T-helper 1 cell (primary cell): ENCODE results near the gene FAM13A.
A peak's percentile ranks its signal among the peaks of the same experiment; 100 is the strongest.

Experiments used
- DNase-seq, 5 donors: peaks; one replicate each; pipeline ENCODE4 v3.0.0-alpha.2; 2012 to 2020

Gene FAM13A

GRCh38 chr4:88702782-88703181 lies 354.2 kb downstream of the FAM13A start:
- no peak for DNase-seq

- no peak for DNase-seq
These were observed 358.5 kb downstream of the FAM13A start for GRCh38 chr4:88698519-88698918.

GRCh38 chr4:88697588-88698329 lies 359.2 kb downstream of the FAM13A start, which contains the start of gene NAP1L5:
Gene NAP1L5, minus strand, starts transcription at chr4:88697829. Its CDS starts 75 bp downstream, at chr4:88697754.
- peak; percentile 48 to 85 (median 63) for DNase-seq

GRCh38 chr4:88697141-88697540 lies 359.8 kb downstream of the FAM13A start:
- DNase-seq, result peak in 3 of 5 donors; percentile 11 to 13 (median 12)

- DNase-seq, result no peak
These were observed 360.4 kb downstream of the FAM13A start for GRCh38 chr4:88696630-88697029.

GRCh38 chr4:88693792-88694191 lies 363.2 kb downstream of the FAM13A start:
- DNase-seq, result no peak

- DNase-seq, result no peak
These were observed 366.6 kb downstream of the FAM13A start for GRCh38 chr4:88690355-88690754.

- no peak for DNase-seq
These were observed 375.8 kb downstream of the FAM13A start for GRCh38 chr4:88681209-88681608.
